ENCODE measurements around the gene ADAMTS2.

GRCh38 chr5:179298181-179298993, 46.9 kb downstream of the ADAMTS2 start:
- TF ChIP-seq CTCF (IDR thresholded peaks at IDR 0.05; ENCODE audit: insufficient read depth, low read length, poor library complexity, severe bottlenecking) (no peak), EZH2phosphoT487 (conservative IDR thresholded peaks at IDR 0.05; ENCODE audit: low read length) (no peak)
